Inflammatory macrophage treated with lipopolysaccharide for 4 hours (primary cell): ENCODE measurements around the gene JAKMIP2.
"Not testable (repeated sequence)": the region's sequence is repeated elsewhere in the genome, so short reads cannot be mapped to it uniquely, and the experiment has no call there.

Experiments used
- DNase-seq: peaks from one replicate; pipeline ENCODE4 v3.0.0-alpha.2; 2020

JAKMIP2 gene

GRCh38 chr5:147782110-147783028 lies at the start of gene JAKMIP2:
Gene JAKMIP2, minus strand, starts transcription at chr5:147782728. Its CDS starts 110,922 bp downstream, at chr5:147671806.
- peak; percentile 73 for DNase-seq

- no peak for DNase-seq
Measured at GRCh38 chr5:147831465-147831864, 48.9 kb upstream of the JAKMIP2 start, which contains the start of gene SPINK1. Gene SPINK1, minus strand, starts transcription at chr5:147831671. Its CDS starts 94 bp downstream, at chr5:147831577.

GRCh38 chr5:147830035-147830434 lies 47.5 kb upstream of the JAKMIP2 start:
- DNase-seq: no peak

GRCh38 chr5:147827017-147827416 lies 44.5 kb upstream of the JAKMIP2 start:
- not testable (repeated sequence) for DNase-seq

GRCh38 chr5:147826361-147826760 lies 43.8 kb upstream of the JAKMIP2 start:
- no peak for DNase-seq

GRCh38 chr5:147822686-147823491 lies 40.4 kb upstream of the JAKMIP2 start:
- DNase-seq: peak; percentile 84

GRCh38 chr5:147822222-147822621 lies 39.7 kb upstream of the JAKMIP2 start:
- not testable (repeated sequence) for DNase-seq

GRCh38 chr5:147821766-147822165 lies 39.2 kb upstream of the JAKMIP2 start:
- peak; percentile 39 for DNase-seq

GRCh38 chr5:147819261-147819770 lies 36.8 kb upstream of the JAKMIP2 start:
- DNase-seq: no peak

GRCh38 chr5:147818290-147818689 lies 35.8 kb upstream of the JAKMIP2 start:
- peak; percentile 87 for DNase-seq

GRCh38 chr5:147813696-147814095 lies 31.2 kb upstream of the JAKMIP2 start:
- DNase-seq: no peak

GRCh38 chr5:147809830-147810666 lies 27.5 kb upstream of the JAKMIP2 start:
- no peak for DNase-seq

- peak; percentile 98 for DNase-seq
Measured at GRCh38 chr5:147805030-147805454, 22.5 kb upstream of the JAKMIP2 start.

GRCh38 chr5:147804334-147804733 lies 21.8 kb upstream of the JAKMIP2 start:
- no peak for DNase-seq

- DNase-seq: peak; percentile 34
Measured at GRCh38 chr5:147803926-147804325, 21.4 kb upstream of the JAKMIP2 start.

- DNase-seq: peak; percentile 94
Measured at GRCh38 chr5:147803161-147803560, 20.6 kb upstream of the JAKMIP2 start.

- DNase-seq: no peak
Measured at GRCh38 chr5:147801461-147801860, 18.9 kb upstream of the JAKMIP2 start.

GRCh38 chr5:147800491-147800890 lies 18.0 kb upstream of the JAKMIP2 start:
- no peak for DNase-seq

- no peak for DNase-seq
Measured at GRCh38 chr5:147796556-147797308, 14.2 kb upstream of the JAKMIP2 start.

- DNase-seq: no peak
Measured at GRCh38 chr5:147791181-147791580, 8.7 kb upstream of the JAKMIP2 start.

- no peak for DNase-seq
Measured at GRCh38 chr5:147789820-147790219, 7.3 kb upstream of the JAKMIP2 start.

- no peak for DNase-seq
Measured at GRCh38 chr5:147788023-147788422, 5.5 kb upstream of the JAKMIP2 start.
